ENCODE measurements around the gene CRYBG1. TPM values are rescaled to one million over a fixed set of nuclear protein-coding genes. Genes with fewer than 3 reads are reported as not detected.

Gene CRYBG1
- total RNA-seq, 1 experiment from 2014 or later, result 5.7 TPM

DNA sequence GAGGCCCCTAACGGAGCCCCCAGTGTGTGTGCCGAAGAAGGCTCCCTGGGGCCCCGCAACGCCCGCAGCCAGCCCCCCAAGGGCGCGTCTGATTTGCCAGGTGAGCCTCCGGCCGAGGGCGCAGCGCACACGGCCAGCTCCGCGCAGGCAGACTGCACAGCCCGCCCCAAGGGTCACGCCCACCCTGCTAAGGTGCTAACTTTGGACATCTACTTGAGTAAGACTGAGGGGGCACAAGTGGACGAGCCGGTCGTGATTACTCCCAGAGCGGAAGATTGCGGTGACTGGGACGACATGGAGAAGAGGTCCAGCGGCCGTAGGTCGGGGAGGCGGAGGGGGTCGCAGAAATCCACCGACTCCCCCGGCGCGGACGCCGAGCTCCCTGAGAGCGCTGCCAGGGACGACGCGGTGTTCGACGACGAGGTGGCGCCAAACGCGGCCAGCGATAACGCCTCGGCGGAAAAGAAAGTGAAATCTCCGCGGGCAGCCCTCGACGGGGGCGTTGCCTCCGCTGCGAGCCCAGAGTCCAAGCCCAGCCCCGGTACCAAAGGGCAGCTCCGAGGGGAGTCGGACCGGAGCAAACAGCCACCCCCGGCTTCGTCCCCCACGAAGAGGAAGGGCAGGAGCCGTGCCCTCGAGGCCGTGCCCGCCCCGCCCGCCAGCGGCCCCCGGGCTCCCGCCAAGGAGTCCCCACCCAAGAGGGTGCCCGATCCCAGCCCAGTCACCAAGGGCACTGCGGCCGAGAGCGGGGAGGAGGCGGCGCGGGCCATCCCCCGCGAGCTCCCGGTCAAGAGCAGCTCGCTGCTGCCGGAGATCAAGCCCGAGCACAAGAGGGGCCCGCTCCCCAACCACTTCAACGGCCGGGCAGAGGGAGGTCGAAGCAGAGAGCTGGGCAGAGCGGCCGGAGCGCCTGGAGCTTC, 151.8 kb downstream of the CRYBG1 start:
- Histone ChIP-seq H3K23me2 (ENCODE audit: insufficient read length, low read depth, low read length, poor library complexity, severe bottlenecking) (peaks cover 30% of the 10 kb centered on the region), H2BK15ac (ENCODE audit: low read depth, low read length) (no peak overlapping the region), H2BK120ac (ENCODE audit: low read depth, low read length, poor library complexity, severe bottlenecking) (no peak overlapping the region), H2BK20ac (ENCODE audit: low read depth, low read length, poor library complexity, severe bottlenecking) (no peak overlapping the region), H3K23ac (ENCODE audit: insufficient read length, low read depth, low read length) (no peak overlapping the region), H3K9ac (ENCODE audit: extremely low read depth, insufficient read length, low read length) (no peak overlapping the region), H3K18ac (ENCODE audit: insufficient read length, low read depth, low read length) (no peak overlapping the region), H4K8ac (replicated peaks; ENCODE audit: insufficient read length, low read depth, low read length) (no peak overlapping the region), H3K27ac (ENCODE audit: insufficient read length, low read depth, low read length) (no peak overlapping the region), H3T11ph (ENCODE audit: low read length) (no peak overlapping the region), H3K4me2 (ENCODE audit: insufficient read depth, insufficient read length, low read length) (peak overlapping the region; percentile 56), H3K4me1 (ENCODE audit: insufficient read depth, low read length) (no peaks in the 10 kb centered on the region), H3K79me1 (ENCODE audit: insufficient read depth, low read depth, low read length, poor library complexity, severe bottlenecking) (no peaks in the 10 kb centered on the region), H3K14ac (ENCODE audit: insufficient read depth, low read length) (peak overlapping the region; percentile 14; the same call in 1 of the 2 replicates), H2AK5ac (ENCODE audit: insufficient read length, low read length) (no peak overlapping the region), H3K9me3 (ENCODE audit: control insufficient read depth, low read depth, low read length) (no peaks in the 10 kb centered on the region), H4K91ac (ENCODE audit: insufficient read length, low read depth, low read length) (no peak overlapping the region), H2BK5ac (ENCODE audit: insufficient read length, low read length) (no peak overlapping the region), H3K56ac (ENCODE audit: insufficient read length, low read depth, low read length) (no peak overlapping the region), H3K27me3 (ENCODE audit: insufficient read depth, low read length) (peaks cover 25% of the 10 kb centered on the region; the same call in 1 of the 2 replicates), H4K5ac (ENCODE audit: insufficient read length, low read depth, low read length) (no peak overlapping the region), H3K79me2 (ENCODE audit: insufficient read depth, low read length) (no peaks in the 10 kb centered on the region), H2BK12ac (ENCODE audit: insufficient read length, low read depth, low read length) (no peak overlapping the region), H3K4ac (ENCODE audit: low read depth, low read length) (no peak overlapping the region), H4K20me1 (ENCODE audit: control insufficient read depth, insufficient read depth, insufficient read length) (no peaks in the 10 kb centered on the region), H2AFZ (ENCODE audit: low read length) (no peak overlapping the region)
- Mint-ChIP-seq H3K27me3 (ENCODE audit: low read depth) (peaks cover 81% of the 10 kb centered on the region), H3K4me3 (peak overlapping the region; percentile 79 to 93), H3K27ac (no peak overlapping the region), H3K36me3 (ENCODE audit: insufficient read depth in 1 of 3, low read depth in 3 of 3) (peaks cover 0 to 2% (median 0%) of the 10 kb centered on the region in 3 experiments; a peak in 2 of 7 replicates), H3K4me1 (peaks cover 30 to 34% of the 10 kb centered on the region in 2 experiments), H3K9me3 (peaks cover 0 to 4% of the 10 kb centered on the region in 2 experiments; a peak in 1 of 5 replicates)
- no CpG with 5 or more reads among the region's 90 CpGs for WGBS (ENCODE audit: extremely low coverage, insufficient read length, low lambda C conversion rate)
- DNase-seq, result peak; percentile 55
- TF ChIP-seq, protein P1, sequence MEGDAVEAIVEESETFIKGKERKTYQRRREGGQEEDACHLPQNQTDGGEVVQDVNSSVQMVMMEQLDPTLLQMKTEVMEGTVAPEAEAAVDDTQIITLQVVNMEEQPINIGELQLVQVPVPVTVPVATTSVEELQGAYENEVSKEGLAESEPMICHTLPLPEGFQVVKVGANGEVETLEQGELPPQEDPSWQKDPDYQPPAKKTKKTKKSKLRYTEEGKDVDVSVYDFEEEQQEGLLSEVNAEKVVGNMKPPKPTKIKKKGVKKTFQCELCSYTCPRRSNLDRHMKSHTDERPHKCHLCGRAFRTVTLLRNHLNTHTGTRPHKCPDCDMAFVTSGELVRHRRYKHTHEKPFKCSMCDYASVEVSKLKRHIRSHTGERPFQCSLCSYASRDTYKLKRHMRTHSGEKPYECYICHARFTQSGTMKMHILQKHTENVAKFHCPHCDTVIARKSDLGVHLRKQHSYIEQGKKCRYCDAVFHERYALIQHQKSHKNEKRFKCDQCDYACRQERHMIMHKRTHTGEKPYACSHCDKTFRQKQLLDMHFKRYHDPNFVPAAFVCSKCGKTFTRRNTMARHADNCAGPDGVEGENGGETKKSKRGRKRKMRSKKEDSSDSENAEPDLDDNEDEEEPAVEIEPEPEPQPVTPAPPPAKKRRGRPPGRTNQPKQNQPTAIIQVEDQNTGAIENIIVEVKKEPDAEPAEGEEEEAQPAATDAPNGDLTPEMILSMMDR (conservative IDR thresholded peaks at IDR 0.05), result peak; percentile 34; the same call in 2 of the 3 replicates
